ENCODE data around the gene LPAR3.

The LPAR3 gene

DNA sequence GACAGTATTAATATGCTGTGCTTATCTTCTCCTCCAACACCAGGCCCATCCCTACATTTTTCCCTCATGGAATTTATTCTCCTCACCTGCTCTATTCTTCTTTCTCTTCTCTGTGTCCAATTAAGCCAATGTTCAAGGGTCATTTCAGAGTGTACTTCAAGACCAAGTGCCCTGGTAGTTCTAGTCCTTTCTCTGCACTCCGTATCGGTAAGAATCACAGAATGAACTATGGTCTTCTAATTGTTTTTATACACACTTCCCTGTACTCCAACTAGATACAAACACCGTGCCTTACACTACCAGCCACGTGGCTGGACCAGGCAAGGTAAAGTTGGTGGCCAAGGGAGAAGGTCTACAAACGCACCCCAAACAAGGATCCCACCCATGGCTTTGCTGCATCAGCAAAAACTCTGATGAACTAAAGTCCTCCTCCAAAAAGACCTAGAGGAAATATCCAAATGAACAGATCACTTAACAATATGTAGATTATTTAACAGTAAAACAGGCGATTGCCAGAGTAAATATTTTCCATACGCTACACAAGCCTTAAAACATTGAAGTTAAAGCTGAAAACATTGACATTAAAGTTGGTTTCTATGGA, 40.1 kb upstream of the LPAR3 start:
- TF ChIP-seq ZFX (IDR thresholded peaks at IDR 0.05; ENCODE audit: borderline replicate concordance) (no peak), CTCF (IDR thresholded peaks at IDR 0.05) (no peak)
- H3K27ac ChIP-seq: no peak overlapping the region

DNA sequence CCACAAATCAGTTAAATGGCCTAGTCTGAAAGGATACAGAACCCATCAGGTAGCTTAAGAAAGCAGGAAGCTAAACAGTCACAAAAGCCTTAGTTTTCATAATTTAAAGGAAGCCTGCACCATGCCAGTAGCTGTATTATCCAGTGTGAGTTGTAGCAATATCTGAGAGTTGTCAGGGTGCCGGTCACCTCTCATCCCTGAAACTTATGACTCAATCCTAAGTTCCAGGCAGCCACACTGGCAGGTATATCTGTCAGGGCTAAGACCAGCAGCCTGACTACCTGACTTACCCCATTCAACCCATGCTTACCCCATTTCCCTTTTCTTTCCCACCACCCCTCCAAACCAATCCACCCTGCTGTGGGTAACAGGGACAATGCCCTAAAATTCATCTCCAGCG, 37.8 kb upstream of the LPAR3 start:
- no peak overlapping the region for H3K27ac ChIP-seq
- TF ChIP-seq CTCF (IDR thresholded peaks at IDR 0.05): no peak
- no peak for TF ChIP-seq ZFX (IDR thresholded peaks at IDR 0.05; ENCODE audit: borderline replicate concordance)

GRCh38 chr1:84930329-84930728, 37.3 kb upstream of the LPAR3 start:
- no peak overlapping the region for H3K27ac ChIP-seq
- no peak for TF ChIP-seq CTCF (IDR thresholded peaks at IDR 0.05)
- TF ChIP-seq ZFX (IDR thresholded peaks at IDR 0.05; ENCODE audit: borderline replicate concordance): no peak

- no peak overlapping the region for H3K27ac ChIP-seq
- TF ChIP-seq CTCF (IDR thresholded peaks at IDR 0.05): no peak
- TF ChIP-seq ZFX (IDR thresholded peaks at IDR 0.05; ENCODE audit: borderline replicate concordance): no peak
These were observed 36.6 kb upstream of the LPAR3 start for GRCh38 chr1:84929581-84929980.

GRCh38 chr1:84928979-84929378, 36.0 kb upstream of the LPAR3 start:
- H3K27ac ChIP-seq: no peak overlapping the region
- no peak for TF ChIP-seq ZFX (IDR thresholded peaks at IDR 0.05; ENCODE audit: borderline replicate concordance)
- TF ChIP-seq CTCF (IDR thresholded peaks at IDR 0.05): no peak

DNA sequence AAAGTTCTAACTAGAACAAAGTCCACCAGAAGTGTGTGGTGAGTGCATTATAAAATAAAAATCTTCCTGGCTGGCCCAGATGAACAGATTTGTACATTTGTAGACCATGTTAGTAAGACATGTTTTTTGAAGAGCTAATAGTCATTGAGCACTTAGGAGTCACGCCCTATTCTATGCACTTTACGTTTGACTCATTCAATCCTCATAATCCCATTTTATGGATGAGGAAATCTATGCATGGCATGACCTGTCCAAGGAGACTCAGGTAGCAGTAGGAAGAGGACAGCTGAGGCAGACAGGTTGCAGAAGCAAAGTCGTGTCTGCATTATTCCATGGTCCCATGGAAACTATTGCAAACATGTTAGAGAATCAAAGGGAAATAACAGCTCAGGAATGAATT, 30.3 kb upstream of the LPAR3 start:
- no peak for TF ChIP-seq CTCF (IDR thresholded peaks at IDR 0.05)
- no peak for TF ChIP-seq ZFX (IDR thresholded peaks at IDR 0.05; ENCODE audit: borderline replicate concordance)
- H3K27ac ChIP-seq: no peak overlapping the region

GRCh38 chr1:84920159-84920558, 27.2 kb upstream of the LPAR3 start:
- no peak for TF ChIP-seq ZFX (IDR thresholded peaks at IDR 0.05; ENCODE audit: borderline replicate concordance)
- no peak for TF ChIP-seq CTCF (IDR thresholded peaks at IDR 0.05)
- H3K27ac ChIP-seq: no peak overlapping the region

Measured in 22Rv1 (cell line).